ENCODE measurements around the gene CDK8.

CDK8 gene

DNA sequence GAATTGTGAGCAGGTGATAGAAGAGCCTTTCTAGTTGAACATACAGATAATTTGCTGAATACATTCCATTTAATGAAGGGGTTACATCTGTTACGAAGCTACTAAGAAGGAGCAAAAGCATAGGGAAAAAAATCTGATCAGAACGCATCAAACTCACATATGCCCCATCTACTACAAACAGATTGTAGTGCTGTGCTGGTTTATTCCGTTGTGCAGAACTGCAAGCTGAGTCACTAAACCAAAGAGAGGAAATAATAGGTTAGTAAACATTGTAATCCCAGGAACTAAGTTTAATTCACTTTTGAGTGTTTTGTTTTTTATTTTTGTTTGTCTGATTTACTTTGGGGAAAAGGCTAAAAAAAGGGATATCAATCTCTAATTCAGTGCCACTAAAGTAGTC lies 136.3 kb downstream of the CDK8 start:
- FAIRE-seq, result no peak

DNA sequence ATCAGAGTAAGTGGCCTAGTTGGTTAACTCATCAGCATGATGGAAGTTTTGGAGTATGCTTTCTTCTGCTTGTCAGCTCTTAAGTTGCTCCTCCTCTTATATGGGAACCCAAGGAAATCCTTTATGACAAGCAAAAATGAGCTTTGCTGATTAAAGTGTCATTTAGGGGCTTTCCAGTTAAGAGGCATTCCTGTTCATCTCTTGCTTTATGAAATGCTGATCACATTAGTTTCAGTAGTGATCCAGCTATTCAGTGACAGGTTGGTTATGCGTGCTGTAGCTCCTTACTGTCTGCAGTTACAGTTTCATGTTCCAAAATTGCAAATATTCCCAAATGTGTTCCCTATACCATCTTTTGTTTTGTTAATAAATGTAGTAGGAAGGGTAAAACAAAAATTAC lies 146.6 kb downstream of the CDK8 start:
- FAIRE-seq, result no peak

- no peak for FAIRE-seq
These were observed 147.1 kb downstream of the CDK8 start for GRCh38 chr13:26401069-26401468.

GRCh38 chr13:26401578-26402021 lies 147.7 kb downstream of the CDK8 start:
- no peak for FAIRE-seq

- no peak for FAIRE-seq
These were observed 152.9 kb downstream of the CDK8 start for GRCh38 chr13:26406791-26407190.

DNA sequence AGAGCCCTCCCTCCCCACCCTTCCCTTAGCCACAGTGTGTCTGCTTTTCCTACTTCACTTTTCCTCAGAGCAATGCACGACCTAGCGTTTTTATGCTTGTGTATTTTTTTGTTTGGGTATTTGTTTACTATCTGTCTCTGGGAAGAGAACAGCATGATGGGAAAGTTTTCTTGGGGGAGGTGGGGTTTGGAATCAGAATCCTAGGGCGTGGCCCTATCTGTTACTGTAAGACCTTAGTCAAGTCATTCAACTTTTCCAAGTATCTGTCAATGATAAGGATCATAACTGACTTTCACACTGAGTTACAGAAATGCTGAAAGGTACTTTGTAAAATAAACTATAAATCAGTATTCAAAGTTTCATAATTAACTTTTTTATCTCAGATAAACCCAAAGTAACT lies 157.3 kb downstream of the CDK8 start:
- no peak for FAIRE-seq

DNA sequence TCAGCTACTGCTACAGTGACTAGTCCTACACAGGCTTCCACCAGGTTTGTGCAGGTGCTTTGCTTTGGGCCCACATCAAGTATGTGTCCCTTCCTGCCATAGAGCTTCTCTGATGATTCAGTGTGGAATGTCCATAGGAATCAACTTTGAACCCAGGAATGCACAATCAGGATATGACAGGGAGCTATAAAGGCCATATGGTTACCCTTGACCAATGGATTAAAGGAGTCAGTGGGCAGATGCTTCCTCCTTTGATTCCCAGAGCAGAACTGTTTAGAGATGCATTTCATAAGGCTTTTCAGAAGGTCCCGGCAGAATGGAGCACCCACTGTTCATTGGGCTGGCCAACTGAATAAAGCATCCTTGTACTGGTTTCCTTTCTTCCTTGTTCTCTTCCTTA lies 158.3 kb downstream of the CDK8 start:
- FAIRE-seq, result no peak

DNA sequence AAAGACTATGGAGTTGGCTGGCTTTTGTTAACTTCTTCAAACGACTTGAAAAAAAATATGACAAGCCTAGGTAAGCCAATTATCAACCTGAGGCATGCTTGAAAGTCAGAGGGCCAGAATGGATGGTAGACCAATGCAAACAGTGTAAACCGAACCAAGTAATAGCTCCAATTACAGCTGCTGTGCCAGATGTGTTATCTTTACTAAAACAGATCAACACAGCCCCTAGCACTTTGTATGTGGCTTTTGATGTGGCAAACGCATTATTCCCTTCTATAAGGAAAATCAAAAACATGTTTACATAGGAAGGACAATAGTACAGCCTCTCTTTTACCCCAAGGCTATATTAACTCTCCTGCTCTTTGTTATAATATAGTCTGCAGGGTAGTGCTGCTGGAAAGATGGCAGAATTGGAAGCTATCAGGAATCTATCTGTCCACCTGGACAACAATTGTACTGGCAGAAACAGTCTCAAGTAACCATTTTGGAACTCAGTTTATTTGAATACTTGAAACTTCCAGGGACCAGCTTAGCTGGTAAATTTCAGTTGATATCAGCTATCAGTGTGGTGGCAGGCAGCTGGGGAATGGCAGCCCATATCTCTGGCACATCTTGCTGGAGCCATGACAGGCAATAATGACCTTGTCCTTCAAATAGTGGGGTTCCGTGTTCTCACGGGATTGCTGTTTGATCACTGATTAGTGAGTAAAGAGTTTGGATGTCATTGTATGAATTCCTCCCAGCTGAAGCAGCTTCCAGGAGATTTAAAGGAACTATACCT lies 159.2 kb downstream of the CDK8 start:
- FAIRE-seq, result no peak

- no peak for FAIRE-seq
These were observed 166.5 kb downstream of the CDK8 start for GRCh38 chr13:26420282-26420960.

GRCh38 chr13:26422036-26422435 lies 168.1 kb downstream of the CDK8 start:
- no peak for FAIRE-seq

- FAIRE-seq, result no peak
These were observed 169.7 kb downstream of the CDK8 start for GRCh38 chr13:26423629-26424028.

DNA sequence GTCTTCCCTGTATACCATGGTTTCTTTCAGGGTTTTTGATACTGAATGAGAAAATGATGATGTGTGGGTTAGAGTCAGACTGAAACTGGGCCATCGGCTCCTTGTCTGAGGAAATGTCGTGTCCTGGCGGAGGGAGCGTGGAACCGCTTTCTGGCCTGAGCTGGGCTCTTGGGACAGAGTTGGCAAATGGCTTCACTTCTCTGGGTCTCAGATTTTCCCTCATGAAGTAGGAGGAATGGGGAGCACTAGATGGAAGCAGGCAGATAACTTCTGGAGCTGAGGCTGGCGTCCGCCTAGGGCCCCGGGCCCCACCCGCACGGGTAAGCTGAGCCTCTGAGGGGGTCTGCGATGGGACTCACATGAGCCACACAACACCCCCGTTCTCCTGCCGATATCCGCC lies 170.3 kb downstream of the CDK8 start:
- no peak for FAIRE-seq

DNA sequence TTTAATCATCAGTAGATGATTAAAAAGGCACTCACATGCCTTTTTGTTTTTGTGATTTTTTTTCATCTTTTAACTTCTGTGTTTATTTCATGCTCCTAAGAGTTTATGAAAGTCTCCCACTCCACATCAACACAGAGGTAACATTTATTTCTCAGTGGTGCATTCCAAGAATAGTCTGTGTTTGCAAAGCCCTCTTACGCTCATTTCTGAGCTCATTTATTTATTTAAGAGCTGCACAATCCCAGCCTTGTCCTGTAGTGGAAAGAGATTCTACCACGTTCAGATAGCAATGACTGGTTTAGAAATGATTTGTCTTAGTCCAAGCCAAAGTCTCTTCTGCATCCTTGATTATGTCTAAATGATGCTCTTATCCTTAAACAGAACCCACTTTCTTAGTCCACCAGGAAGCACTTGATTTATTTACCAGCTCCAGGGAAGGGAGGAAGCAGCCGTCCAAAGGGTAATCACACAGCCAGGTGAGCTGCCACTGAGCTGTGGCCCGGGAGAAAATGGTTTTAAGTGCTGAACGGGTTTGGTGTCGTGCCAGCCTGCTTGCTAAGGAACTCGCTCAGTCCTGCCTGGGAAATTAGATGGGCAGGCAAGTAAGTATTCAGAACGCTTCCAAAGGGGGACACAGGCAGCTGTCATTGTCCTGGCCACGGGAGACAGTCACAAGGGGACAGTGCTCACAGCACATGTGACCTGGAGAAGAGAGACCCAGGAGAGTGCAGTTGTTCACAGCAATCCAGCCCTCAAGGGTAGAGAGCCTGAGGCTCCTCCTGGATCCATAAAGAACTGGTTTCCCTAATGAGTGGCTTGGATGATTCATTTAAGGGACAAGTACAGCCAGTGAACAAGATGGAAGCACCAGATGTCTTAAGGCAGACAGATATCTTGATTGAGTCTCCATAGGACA lies 171.8 kb downstream of the CDK8 start:
- FAIRE-seq, result no peak

DNA sequence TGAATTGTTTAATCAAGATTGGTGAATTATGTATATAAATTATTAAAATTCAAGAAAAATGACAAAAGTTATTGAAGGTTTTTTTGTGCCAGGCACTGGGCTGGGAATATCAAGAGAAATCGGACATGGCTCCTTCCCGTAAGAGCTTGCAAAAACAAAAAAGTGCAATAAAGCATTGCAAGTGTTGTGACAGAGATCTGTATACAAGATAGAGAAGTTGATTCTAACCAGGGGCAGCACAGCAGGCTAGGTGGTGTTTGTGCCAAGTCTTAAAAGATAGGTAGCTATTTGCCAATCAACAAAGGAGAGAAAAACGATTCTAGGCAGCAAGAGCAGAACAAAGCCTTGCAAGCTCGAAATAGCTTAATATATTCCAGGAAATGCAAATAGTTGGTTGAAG lies 179.8 kb downstream of the CDK8 start:
- FAIRE-seq, result no peak

DNA sequence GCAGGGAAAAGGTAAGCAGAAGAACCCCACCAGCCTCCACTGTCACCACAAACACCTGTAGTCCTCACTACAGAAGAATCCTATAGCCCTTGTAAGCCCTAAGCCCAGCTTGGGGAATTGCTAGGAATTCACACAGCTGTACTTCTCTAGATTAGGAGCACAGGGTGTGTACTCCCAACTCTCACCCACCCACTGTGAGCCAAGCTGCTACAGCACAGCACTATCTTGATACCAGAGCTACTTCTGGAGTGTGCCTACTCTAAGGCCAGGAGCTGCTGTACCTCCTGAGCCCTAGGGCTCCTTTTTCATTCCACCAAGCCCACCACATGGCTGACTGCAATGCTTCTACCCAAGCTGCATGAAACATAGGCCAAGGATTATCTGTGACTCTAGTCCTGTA lies 181.2 kb downstream of the CDK8 start:
- no peak for FAIRE-seq

- FAIRE-seq, result no peak
These were observed 181.7 kb downstream of the CDK8 start for GRCh38 chr13:26435646-26436045.

DNA sequence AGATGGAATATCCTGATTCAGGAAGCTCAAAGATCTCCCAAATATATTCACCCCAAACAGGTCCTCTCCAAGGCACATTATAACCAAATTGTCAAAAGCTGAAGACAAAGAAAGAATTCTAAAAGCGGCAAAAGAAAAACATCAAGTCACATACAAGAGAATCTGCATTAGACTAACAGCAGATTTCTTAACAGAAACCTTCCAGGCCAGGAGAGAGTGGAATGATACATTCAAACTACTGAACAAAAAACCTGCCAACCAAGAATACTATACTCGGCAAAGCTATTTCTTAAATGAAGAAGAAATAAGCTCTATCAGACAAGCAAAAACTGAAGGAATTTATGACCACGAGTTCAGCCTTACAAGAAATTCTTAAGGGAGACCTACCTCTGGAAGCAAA lies 183.0 kb downstream of the CDK8 start:
- FAIRE-seq, result no peak

GRCh38 chr13:26440111-26440510 lies 186.2 kb downstream of the CDK8 start:
- FAIRE-seq, result no peak

DNA sequence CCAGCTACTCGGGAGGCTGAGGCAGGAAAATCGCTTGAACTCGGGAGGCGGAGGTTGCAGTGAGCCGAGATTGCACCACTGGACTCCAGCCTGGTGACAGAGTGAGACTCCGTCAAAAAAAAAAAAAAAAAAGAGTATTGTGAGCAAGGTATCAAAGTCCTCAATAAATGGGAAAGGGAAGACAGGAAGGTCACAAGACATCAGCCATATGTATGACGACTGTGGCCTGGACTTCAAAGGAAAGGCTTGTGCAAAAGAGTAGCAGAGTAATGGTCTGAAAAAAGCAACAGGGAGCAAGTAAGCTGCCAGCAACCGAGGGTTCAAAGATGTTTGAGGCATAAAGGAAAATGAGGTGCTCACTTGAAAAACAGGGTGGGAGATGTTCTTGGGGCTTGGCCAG lies 187.5 kb downstream of the CDK8 start:
- no peak for FAIRE-seq

DNA sequence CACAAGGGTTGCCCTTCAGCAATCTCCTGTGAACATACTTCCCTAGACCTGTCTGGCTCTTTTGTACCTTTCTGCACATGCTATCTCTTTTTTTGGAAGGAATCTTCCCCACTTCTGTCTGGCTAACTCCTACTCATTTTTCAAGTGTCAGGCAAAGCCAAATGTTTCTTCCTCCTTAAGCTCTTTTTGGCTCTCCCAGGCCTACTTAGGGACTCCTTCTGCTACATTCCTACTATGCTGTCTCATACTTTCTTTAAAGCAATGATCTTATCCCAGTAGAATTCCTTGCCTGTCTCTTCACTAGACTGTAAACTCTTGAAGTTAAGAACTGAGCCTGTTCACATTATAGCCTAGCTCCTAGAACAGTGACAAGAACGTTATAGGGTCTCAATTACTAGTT lies 188.6 kb downstream of the CDK8 start:
- no peak for FAIRE-seq

DNA sequence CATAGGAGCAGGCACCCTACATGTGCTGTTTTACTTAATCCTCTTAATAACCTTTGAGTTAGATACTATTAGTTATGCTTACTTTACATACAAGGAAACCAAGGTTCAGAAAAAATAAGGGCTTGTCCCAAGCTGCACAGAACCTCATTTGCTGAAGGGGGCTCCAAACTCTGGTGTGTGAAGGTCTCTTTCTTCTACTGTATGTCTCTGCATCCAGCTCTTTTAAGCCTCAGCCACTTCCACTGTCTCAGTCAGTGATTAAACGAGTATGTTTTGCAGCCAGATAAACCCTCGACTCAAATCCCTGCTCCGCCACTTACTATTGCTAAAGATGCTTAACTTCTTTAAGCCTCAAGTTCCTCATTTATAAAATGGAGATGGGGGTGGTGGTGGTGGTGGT lies 191.2 kb downstream of the CDK8 start:
- no peak for FAIRE-seq

DNA sequence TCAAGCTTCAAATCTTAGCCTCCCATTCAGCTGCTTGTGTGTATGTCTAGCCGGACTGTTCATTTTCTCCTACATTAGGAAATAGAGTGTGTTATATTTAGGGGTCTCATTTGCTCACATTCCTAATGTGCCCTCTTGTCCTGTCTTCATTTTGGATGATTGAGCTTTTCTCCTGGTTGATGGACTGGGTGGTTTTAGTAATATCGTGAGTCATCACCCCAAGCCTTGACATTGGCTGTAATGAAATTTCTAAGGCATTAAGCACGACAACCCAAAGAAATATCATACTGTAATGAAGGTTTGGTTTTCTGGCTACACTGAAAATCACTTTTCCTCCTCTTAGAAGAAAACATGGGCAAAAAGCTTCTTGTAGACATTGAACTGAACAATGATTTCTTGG lies 192.8 kb downstream of the CDK8 start:
- FAIRE-seq, result no peak

- FAIRE-seq, result no peak
These were observed 194.1 kb downstream of the CDK8 start for GRCh38 chr13:26448032-26448431.
